ENCODE measurements around the gene AXDND1.
"Not testable (repeated sequence)": the region's sequence is repeated elsewhere in the genome, so short reads cannot be mapped to it uniquely, and the experiment has no call there.

AXDND1 gene

DNA sequence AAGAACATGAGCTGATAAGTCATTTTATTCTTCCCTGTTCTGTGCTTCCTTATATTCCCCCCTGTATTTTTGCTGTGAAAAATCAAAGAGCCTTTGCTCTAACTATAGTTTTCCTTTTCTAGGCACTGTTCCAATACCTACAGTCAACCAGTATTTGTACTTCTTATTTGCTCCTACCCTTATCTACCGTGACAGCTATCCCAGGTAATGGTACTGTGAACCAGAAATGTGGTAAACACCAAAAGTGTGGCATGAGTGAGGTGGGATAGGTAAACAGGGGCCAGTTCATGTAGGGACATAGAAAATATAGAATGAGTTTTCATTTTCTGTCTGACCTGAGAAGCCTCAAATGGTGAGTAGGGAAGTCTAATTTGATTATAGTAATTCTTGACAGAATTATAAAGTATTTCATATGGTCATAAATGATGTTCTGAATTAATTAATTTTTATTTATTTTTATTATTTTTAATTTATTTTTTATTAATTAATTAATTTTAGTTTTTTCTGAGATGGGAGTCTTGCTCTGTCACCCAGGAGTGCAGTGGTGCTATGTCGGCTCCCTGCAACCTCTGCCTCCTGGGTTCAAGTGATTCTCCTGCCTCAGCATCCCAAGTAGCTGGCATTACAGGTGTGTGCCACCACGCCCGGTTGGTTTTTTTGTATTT lies 22.9 kb upstream of the AXDND1 start:
- Mint-ChIP-seq H3K9me3 (no peaks in the 10 kb centered on the region), H3K4me3 (no peak overlapping the region), H3K4me1 (no peaks in the 10 kb centered on the region), H3K27ac (no peak overlapping the region), H3K27me3 (no peaks in the 10 kb centered on the region), H3K36me3 (peaks cover 24% of the 10 kb centered on the region)

DNA sequence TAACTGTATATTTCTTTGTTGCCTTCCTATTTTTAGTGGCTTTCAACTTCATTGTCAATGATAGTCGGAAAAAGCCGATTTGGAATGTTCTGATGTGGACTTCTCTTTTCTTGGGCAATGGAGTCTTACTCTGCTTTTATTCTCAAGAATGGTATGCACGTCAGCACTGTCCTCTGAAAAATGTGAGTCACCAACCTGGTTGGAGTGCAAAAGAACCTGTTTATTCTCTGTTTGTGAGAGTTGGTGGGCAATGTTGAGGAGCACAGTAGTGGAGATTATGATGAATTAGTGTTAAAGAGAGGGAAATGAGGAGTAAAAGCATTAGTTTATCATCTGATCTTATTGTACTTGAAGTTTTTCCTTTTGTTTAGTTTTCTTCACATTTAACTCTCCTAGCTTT lies 14.5 kb upstream of the AXDND1 start:
- H3K4me1 Mint-ChIP-seq, result peaks cover 8% of the 10 kb centered on the region
- no peaks in the 10 kb centered on the region for H3K27me3 Mint-ChIP-seq
- peaks cover 18% of the 10 kb centered on the region for H3K36me3 Mint-ChIP-seq
- H3K4me3 Mint-ChIP-seq, result no peak overlapping the region
- peak overlapping the region; percentile 5 for H3K27ac Mint-ChIP-seq
- H3K9me3 Mint-ChIP-seq, result no peaks in the 10 kb centered on the region

DNA sequence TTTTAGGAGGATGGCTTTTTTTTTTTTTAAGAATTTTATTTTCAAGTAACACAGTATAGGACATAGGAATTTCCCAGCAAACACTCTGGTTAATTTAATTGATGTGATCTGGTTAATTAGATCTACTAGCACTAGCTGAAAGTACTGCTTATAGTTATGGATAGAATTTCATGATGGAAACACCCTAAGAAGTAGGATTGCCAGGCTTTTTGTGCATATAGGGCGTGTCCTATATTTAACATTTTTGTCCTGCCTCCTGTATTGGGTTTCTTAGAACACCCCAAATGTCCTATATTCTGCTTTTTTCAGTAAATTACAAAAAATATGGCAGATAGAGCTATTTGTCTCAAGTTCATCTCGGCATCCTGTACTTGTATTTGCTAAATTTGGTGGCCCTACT lies 13.5 kb upstream of the AXDND1 start:
- Mint-ChIP-seq H3K36me3 (peaks cover 17% of the 10 kb centered on the region), H3K4me3 (no peak overlapping the region), H3K27me3 (no peaks in the 10 kb centered on the region), H3K27ac (peak overlapping the region; percentile 31), H3K9me3 (no peaks in the 10 kb centered on the region), H3K4me1 (peaks cover 8% of the 10 kb centered on the region)

DNA sequence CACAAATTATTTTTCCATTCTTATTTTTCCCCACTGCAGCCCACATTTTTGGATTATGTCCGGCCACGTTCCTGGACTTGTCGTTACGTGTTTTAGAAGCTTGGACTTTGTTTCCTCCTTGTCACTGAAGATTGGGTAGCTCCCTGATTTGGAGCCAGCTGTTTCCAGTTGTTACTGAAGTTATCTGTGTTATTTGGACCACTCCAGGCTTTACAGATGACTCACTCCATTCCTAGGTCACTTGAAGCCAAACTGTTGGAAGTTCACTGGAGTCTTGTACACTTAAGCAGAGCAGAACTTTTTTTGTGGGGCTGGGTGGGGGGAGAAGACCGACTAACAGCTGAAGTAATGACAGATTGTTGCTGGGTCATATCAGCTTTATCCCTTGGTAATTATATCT lies 12.2 kb upstream of the AXDND1 start:
- H3K27ac Mint-ChIP-seq, result no peak overlapping the region
- no peaks in the 10 kb centered on the region for H3K27me3 Mint-ChIP-seq
- H3K36me3 Mint-ChIP-seq, result peaks cover 17% of the 10 kb centered on the region
- no peak overlapping the region for H3K4me3 Mint-ChIP-seq
- no peaks in the 10 kb centered on the region for H3K9me3 Mint-ChIP-seq
- peaks cover 8% of the 10 kb centered on the region for H3K4me1 Mint-ChIP-seq

DNA sequence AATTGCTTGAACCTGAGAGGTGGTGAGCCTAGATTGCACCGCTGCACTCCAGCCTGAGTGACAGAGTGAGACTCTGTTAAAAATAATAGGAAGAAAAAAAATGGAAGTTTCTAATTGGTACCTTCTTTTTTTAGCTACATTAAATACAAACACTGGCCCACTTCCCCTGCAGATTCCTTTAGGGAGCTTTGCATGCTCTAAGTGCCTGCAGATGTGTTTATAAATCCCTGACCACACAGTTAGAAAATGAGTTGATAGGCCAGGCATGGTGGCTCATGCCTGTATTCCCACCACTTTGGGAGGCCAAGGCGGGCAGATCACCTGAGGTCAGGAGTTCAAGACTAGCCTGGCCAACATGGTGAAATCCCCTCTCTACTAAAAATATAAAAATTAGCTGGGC lies 4.1 kb upstream of the AXDND1 start:
- not testable (repeated sequence) for H3K36me3 Mint-ChIP-seq, H3K27ac Mint-ChIP-seq, H3K27me3 Mint-ChIP-seq, H3K4me3 Mint-ChIP-seq, H3K9me3 Mint-ChIP-seq
- peaks cover 11% of the 10 kb centered on the region for H3K4me1 Mint-ChIP-seq

DNA sequence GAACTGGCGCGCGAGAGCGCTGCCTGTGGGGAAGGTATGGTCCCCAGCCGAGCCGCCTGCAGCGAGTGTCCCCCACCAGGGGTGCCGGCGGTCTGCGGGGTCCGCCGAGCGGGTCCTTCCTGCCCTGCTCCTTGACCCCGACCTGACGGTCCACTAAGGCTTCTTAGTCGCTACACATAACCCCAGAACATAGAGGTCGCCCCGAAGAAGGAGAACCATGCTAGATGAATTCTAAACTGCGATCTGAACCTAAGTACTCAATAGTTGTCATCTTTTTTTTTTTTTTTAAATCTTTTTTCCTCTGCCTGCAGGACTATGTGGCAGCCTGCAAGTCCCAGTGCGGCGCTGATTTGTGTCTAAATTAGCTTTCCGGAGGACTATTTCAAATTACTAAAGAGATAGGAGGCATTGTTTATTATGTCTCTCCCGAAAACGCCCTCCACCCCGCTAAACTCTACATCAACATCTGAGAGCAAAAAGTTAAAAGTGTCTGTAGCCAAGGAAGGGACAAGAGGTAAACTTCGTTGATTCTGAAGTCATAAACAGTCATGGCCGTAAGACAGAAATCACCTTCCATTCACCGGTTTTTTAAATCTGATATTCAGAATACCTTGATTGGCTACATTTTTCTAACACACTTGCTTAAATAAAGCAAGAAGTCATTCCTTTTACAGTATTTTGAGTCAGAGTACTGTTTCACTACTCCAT lies 476 bp downstream of the AXDND1 start:
- Mint-ChIP-seq H3K27ac (peak overlapping the region; percentile 100), H3K4me3 (peak overlapping the region; percentile 96), H3K36me3 (no peaks in the 10 kb centered on the region), H3K27me3 (no peaks in the 10 kb centered on the region), H3K9me3 (no peaks in the 10 kb centered on the region), H3K4me1 (peaks cover 25% of the 10 kb centered on the region)

DNA sequence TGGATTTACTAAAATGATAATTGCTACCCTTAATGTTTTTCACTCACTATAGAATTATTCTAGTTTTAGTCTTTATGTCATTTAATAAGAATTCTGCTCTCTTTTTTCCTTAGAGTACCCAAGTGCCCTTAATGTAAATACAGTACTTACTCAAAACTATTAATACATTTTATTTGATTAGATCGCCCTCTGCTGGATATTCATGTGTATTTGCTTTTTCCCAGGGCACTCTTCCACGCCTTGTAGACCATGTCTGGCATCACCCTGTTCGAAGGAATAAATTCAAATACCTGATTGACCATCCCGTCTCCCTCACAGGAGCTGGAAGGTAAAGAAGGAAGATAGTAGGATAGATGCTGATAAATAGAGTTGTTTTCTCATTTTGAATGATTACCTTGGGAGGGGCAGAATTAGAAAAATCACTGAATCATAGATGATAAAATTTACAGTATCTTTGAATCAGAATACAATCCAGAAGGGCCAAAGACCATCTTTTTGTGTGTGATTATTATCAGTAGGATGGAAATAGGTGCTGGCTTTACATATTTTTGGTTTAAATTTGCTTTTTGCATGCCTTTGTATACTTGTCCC lies 4.1 kb downstream of the AXDND1 start:
- Mint-ChIP-seq H3K9me3 (no peaks in the 10 kb centered on the region), H3K36me3 (no peaks in the 10 kb centered on the region)

DNA sequence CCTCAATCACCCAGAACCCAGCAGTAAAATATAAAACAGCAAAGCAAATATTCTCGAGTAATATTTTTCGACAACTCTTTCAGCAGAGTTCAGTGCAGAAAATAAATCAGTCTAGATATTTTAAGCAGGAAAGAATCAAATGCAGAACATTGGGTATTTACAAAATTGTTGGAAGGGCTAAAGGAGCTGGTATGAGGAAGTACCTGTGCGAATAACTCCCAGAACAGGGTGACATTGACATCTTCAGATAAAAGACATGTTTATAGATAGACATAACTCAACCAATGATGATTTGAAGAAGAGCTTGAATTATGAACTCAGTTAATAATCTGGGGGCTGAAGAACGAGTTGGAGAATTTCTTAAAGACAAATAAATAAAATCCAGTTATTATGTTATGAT lies 6.4 kb downstream of the AXDND1 start:
- Mint-ChIP-seq H3K4me1 (peaks cover 14% of the 10 kb centered on the region), H3K36me3 (no peaks in the 10 kb centered on the region), H3K9me3 (no peaks in the 10 kb centered on the region), H3K4me3 (no peak overlapping the region), H3K27me3 (no peaks in the 10 kb centered on the region), H3K27ac (no peak overlapping the region)

More for the DNA sequence above, 4.1 kb downstream of the AXDND1 start:
- no peak overlapping the region for H3K4me3 Mint-ChIP-seq
- H3K27me3 Mint-ChIP-seq, result no peaks in the 10 kb centered on the region
- H3K4me1 Mint-ChIP-seq, result peaks cover 25% of the 10 kb centered on the region
- peak overlapping the region; percentile 37 for H3K27ac Mint-ChIP-seq

DNA sequence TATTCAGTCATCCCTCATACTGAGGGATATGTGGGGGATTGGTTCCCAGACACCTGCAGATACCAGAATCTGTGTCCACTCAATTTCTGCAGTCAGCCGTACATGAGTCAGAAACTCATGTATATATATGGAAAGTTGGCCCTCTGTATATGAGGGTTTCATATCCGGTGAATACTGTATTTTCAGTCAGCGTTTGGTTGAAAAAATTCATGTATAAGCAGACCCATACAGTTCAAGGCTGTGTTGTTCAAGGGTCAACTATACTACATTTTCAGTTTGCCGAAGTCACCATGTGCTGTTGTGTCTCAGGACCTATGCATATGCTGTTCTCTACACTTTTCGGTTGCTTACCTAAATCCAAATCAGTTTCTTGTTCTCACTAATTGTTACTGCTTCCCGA lies 10.5 kb downstream of the AXDND1 start:
- H3K9me3 Mint-ChIP-seq, result no peaks in the 10 kb centered on the region

DNA sequence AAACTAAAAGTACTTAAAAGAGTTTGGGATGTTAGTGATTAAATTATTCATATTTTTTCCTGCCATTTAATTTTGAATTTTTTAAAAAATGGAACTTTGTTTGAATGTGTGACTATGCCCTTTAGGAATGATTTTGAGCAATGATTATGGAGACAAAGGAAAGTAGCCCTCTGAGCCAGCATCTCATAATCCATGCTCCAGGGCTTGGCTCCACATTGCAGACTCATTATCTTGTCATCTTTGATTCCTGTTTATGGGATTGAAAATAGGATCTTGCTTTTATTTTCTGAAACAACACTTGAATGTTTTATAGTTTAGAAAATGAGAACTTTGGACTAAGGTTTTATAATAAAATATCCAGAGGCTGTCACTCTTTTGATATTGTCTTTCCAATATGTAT lies 14.5 kb downstream of the AXDND1 start:
- Mint-ChIP-seq H3K9me3 (no peaks in the 10 kb centered on the region), H3K4me3 (no peak overlapping the region), H3K27ac (no peak overlapping the region), H3K36me3 (no peaks in the 10 kb centered on the region), H3K27me3 (no peaks in the 10 kb centered on the region), H3K4me1 (no peaks in the 10 kb centered on the region)

More for the DNA sequence above, 10.5 kb downstream of the AXDND1 start:
- Mint-ChIP-seq H3K27me3 (no peaks in the 10 kb centered on the region), H3K4me3 (no peak overlapping the region), H3K4me1 (no peaks in the 10 kb centered on the region), H3K27ac (no peak overlapping the region), H3K36me3 (no peaks in the 10 kb centered on the region)

DNA sequence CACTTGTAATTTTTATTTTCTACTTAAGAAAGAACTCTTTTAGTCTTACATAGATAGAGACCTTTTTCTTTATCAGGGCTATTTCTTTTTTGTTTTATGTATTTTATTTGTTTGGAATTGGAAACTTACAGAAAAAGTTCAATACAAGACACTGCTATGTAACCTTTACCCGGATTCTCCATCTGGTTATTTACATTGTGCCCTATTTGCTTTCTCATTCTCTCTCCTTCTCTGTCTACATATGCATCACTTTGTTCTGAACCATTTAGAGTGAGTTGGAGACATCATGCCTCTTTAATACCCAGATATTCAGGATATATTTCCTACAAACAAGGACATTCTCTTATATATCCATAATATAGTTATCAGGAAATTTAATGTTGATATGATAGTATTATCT lies 18.3 kb downstream of the AXDND1 start:
- no peak overlapping the region for H3K27ac Mint-ChIP-seq
- no peaks in the 10 kb centered on the region for H3K4me1 Mint-ChIP-seq
- H3K9me3 Mint-ChIP-seq, result no peaks in the 10 kb centered on the region
- no peaks in the 10 kb centered on the region for H3K36me3 Mint-ChIP-seq
- H3K27me3 Mint-ChIP-seq, result no peaks in the 10 kb centered on the region
- no peak overlapping the region for H3K4me3 Mint-ChIP-seq

DNA sequence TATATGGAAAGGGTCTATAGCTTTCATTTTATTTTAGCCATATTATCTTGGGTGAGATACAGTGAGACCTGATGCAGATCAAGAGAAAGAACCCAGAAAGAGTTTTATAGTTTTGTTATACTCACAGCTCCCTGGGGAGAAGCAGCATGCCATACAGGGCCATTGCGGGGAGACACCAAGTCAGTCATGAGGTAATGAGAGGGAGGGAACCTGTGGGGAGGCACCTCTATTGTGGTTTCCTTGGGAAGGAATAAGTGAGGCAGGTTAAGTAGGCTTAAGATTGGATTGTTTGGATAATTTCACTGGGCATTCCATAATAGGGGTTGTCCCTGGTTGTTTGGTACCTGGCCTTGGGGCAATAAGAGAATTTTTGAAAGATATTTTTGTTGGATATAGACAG lies 19.7 kb downstream of the AXDND1 start:
- no peak overlapping the region for H3K4me3 Mint-ChIP-seq
- H3K36me3 Mint-ChIP-seq, result no peaks in the 10 kb centered on the region
- H3K9me3 Mint-ChIP-seq, result no peaks in the 10 kb centered on the region
- no peaks in the 10 kb centered on the region for H3K4me1 Mint-ChIP-seq
- no peak overlapping the region for H3K27ac Mint-ChIP-seq
- H3K27me3 Mint-ChIP-seq, result no peaks in the 10 kb centered on the region

DNA sequence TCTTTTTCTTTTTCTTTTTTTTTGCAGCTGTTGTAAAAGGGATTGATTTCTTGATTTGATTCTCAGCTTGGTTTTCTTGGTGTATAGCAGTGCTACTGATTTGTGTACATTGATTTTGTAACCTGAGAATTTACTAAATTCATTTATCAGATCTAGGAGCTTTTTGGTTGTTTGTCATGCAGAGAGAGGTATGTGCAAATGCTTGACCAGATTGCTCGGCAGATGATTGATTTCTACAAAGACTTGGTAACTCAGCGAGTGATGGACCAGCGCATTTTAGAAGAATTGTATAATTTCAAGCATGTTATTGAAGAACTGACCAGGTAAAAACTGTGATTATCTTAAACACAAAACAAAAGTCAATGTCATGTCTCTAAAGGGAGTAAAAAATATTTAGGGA lies 27.9 kb downstream of the AXDND1 start:
- Mint-ChIP-seq H3K27me3 (peaks cover 1% of the 10 kb centered on the region), H3K4me3 (no peak overlapping the region), H3K27ac (no peak overlapping the region), H3K9me3 (peaks cover 13% of the 10 kb centered on the region), H3K36me3 (peaks cover 12% of the 10 kb centered on the region), H3K4me1 (no peaks in the 10 kb centered on the region)

DNA sequence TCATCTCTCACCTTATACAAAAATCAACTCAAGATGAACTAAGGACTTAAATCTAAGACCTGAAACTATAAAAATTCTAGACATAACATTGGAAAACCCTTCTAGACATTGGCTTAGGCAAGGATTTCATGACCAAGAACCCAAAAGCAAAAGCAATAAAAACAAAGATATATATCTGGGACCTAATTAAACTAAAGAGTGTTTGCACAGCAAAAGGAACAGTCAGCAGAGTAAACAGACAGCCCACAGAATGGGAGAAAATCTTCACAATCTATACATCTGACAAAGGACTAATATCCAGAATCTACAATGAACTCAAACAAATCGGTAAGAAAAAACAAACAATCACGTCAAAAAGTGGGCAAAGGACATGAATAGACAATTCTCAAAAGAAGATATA lies 33.6 kb downstream of the AXDND1 start:
- not testable (repeated sequence) for H3K4me3 Mint-ChIP-seq, H3K36me3 Mint-ChIP-seq, H3K9me3 Mint-ChIP-seq, H3K27ac Mint-ChIP-seq, H3K4me1 Mint-ChIP-seq, H3K27me3 Mint-ChIP-seq

DNA sequence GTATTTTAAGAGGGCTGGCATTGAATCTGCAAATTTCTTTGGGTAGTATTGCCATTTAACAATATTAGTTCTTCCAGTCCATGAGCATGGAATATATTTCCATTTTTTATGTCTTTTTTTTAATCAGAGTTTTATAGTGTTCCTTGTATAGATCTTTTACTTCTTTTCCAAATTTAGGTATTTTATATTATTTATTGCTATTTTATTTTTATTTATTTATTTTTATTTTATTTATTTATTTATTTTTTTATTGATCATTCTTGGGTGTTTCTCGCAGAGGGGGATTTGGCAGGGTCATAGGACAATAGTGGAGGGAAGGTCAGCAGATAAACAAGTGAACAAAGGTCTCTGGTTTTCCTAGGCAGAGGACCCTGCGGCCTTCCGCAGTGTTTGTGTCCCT lies 52.0 kb downstream of the AXDND1 start:
- H3K4me3 Mint-ChIP-seq, H3K9me3 Mint-ChIP-seq, H3K4me1 Mint-ChIP-seq, H3K27me3 Mint-ChIP-seq, H3K27ac Mint-ChIP-seq, H3K36me3 Mint-ChIP-seq: not testable (repeated sequence)

DNA sequence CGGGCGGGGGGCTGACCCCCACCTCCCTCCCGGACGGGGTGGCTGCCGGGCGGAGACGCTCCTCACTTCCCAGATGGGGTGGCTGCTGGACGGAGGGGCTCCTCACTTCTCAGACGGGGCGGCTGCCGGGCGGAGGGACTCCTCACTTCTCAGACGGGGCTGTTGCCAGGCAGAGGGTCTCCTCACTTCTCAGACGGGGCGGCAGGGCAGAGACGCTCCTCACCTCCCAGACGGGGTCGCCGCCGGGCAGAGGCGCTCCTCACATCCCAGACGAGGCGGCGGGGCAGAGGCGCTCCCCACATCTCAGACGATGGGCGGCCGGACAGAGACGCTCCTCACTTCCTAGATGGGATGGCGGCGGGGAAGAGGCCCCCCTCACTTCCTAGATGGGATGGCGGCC lies 52.9 kb downstream of the AXDND1 start:
- H3K27me3 Mint-ChIP-seq, H3K9me3 Mint-ChIP-seq: not testable (repeated sequence)

More for the DNA sequence above, 52.9 kb downstream of the AXDND1 start:
- not testable (repeated sequence) for H3K27ac Mint-ChIP-seq, H3K4me1 Mint-ChIP-seq, H3K4me3 Mint-ChIP-seq, H3K36me3 Mint-ChIP-seq

All from activated naive CD4-positive, alpha-beta T cell treated with anti-CD3 and anti-CD28 coated beads, Interleukin-2, amount 50 U/mL, for 24 hours (primary cell).